GM19467 (cell line): ENCODE data around the gene DBF4.
A peak's percentile ranks its signal among the peaks of the same experiment; 100 is the strongest.
"Not testable (repeated sequence)": the region's sequence is repeated elsewhere in the genome, so short reads cannot be mapped to it uniquely, and the experiment has no call there.

Experiments used
- ATAC-seq: cut with Tn5 transposase; IDR thresholded peaks from one replicate; pipeline ENCODE4 v1.9.1; 2021; ENCODE audit warnings: mild to moderate bottlenecking, moderate library complexity; ENCODE audit not compliant: unreplicated experiment

Gene DBF4

GRCh38 chr7:87878208-87878735, 2.0 kb downstream of the DBF4 start:
- no peak for ATAC-seq

- no peak for ATAC-seq
Observed at GRCh38 chr7:87882151-87882937, 6.1 kb downstream of the DBF4 start.

DNA sequence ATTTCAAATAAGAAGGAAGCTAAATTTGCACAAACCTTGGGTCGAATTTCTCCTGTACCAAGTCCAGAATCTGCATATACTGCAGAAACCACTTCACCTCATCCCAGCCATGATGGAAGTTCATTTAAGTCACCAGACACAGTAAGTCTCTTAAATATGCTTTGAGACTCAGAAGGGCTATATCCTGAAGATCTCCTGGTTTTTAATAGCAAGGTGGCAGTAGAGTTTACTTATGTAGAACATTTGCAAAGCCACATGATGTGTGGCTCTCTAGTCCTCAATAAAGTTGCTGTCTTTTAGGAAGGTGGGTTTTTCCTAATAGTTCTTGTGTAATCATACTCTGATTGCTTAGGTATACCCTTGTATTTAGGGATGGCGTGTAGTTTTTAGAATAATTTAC, 8.7 kb downstream of the DBF4 start:
- no peak for ATAC-seq

- no peak for ATAC-seq
Observed at GRCh38 chr7:87886875-87887274, 10.6 kb downstream of the DBF4 start.

GRCh38 chr7:87895363-87895762, 19.1 kb downstream of the DBF4 start:
- ATAC-seq: no peak

DNA sequence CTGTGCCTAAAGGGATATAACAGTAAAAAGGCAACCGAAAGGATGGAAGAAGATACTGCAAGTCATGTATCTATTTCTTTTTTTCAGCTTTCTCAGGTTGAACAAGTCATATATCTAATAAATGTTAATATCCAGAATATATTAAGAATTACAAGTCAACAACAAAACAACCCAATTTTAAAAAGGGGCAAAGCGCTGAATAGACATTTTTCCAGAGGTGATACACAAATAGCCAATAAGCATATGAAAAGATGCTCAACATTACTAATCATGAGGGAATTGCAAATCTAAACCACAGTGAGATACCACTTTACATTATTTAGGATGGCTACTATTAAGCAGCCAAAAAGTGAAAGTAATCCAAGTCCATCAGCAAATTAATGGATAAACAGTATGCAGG, 23.0 kb downstream of the DBF4 start:
- ATAC-seq: no peak

- not testable (repeated sequence) for ATAC-seq
Observed at GRCh38 chr7:87907136-87907906, 31.0 kb downstream of the DBF4 start.

DNA sequence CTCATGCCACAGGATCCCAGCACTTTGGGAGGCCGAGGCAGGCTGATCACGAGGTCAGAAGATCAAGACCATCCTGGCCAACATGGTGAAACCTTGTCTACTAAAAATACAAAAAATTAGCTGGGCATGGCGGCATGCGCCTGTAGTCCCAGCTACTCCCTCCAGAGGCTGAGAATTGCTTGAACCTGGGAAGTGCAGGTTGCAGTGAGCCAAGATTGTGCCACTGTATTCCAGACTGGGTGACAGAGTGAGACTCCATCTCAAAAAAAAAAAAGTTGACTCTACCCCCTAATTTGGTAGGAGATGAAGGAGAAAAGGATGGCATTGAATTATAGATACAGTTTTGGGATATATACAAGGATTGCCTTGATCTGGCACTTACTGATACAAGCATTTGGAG, 32.5 kb downstream of the DBF4 start:
- ATAC-seq: not testable (repeated sequence)

DNA sequence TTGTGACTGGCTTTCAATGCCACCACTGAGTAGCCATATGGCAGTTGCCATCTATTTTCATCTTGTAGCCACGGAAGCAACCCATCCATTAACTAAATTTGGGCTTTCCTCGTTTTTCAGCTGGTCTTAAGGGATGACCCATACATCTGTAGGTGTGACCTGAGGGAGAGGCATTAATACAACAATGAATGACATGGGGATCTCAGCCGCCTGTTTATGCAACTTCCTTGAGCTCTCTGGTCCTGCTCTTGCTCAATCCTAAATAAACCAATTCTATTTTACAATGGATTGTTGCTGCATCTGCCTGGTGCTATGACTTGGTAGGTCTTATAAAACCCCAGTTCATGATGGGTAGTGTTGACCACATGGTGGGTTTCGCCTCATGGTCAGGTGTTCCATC, 35.8 kb downstream of the DBF4 start:
- ATAC-seq: no peak

- no peak for ATAC-seq
Observed at GRCh38 chr7:87918740-87919139, 42.4 kb downstream of the DBF4 start.

DNA sequence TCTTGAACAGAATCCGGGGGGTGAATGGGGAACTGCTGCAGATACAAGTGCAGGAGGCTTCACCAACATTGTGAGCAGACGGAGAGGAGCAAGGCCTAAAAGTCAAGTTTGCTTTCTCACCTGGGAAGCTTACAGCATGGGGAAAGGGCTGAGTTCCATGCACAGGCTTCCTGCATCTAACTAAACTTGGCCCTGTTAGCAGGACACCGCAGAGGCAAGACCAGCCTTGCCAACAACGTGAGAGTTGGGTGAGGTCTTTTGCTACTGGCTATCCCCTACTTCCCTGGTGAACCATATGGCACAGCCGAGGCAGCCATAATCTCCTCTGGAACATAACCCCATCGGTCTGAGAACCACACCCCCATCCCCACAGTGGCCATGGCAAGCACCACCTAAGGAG, 43.6 kb downstream of the DBF4 start:
- no peak for ATAC-seq

GRCh38 chr7:87920578-87920977, 44.3 kb downstream of the DBF4 start:
- no peak for ATAC-seq

- not testable (repeated sequence) for ATAC-seq
Observed at GRCh38 chr7:87922759-87923395, 46.6 kb downstream of the DBF4 start.

- peak; percentile 96 for ATAC-seq
Observed at GRCh38 chr7:87926581-87927461, 50.5 kb downstream of the DBF4 start.

- peak; percentile 19 for ATAC-seq
Observed at GRCh38 chr7:87933605-87933952, 57.3 kb downstream of the DBF4 start.

DNA sequence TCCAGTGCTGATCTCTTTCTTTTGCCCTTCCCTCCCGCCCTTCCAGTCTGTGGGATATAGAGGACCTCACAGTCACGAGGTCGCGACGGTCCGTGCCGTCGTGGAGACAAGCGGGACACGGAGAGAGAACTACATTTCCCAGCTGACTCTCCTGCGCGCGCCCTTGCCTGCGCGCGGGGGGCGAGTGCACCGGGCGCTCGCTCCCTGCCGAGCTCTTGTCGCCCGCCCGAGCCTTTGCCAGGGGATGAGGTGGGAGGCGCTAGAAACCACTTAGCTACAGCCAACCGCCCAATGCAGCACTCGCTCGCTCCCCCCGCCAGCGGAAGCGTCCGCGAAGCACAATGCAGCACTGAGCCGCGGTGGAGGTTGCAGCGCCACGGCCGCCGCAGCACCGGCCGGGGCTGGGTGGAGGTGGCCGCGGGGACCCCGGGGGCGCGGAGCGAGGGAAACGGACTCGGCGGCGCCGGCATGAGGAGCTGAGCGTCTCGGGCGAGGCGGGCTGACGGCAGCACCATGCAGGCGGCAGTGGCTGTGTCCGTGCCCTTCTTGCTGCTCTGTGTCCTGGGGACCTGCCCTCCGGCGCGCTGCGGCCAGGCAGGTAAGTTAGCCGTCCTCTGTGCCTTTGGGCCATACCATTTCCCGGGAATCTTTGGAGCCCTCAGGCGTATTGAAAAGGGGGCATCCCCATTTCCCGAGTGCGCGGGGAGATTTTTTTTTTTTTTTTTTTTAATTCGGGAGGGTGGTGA, 57.8 kb downstream of the DBF4 start, which contains the start of gene ADAM22:
TSS of gene ADAM22 (plus strand) at position 299 of the 746 bp plus-strand sequence. CDS start at position 514, 215 bp downstream.
- peak; percentile 97 for ATAC-seq

- no peak for ATAC-seq
Observed at GRCh38 chr7:87934699-87935383, 58.5 kb downstream of the DBF4 start.

- ATAC-seq: no peak
Observed at GRCh38 chr7:87935384-87935706, 59.1 kb downstream of the DBF4 start.

DNA sequence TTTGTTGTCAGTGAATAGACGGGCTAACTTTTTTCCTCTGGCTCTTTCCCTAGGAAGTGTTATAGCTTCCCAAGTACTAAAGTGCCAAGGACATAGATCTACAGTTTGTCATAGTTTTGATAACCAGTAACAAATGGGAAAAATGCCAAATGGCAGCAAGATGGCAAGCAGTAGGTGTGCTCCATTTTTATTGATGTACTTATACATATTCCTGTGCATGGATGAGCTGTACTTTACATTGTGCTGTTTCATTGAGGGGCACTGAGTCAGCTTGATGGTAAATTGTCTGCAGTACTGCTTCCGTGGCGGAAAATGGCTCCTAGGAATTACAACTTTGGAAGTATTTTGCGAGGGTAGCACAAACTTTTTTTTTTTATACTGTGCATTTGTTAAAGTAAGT, 64.8 kb downstream of the DBF4 start:
- ATAC-seq: no peak
